ENCODE data around the gene INAFM2. TPM values are rescaled to one million over a fixed set of nuclear protein-coding genes. Genes with fewer than 3 reads are reported as not detected.

INAFM2 gene
- total RNA-seq, 1 donor from 2014 or later: 56.2 TPM

GRCh38 chr15:40335938-40336743 is 12.6 kb downstream of the INAFM2 start:
- DNase-seq (no peak), ATAC-seq (ENCODE audit: poor library complexity) (no peak)
- intact Hi-C loops (cut with DNase I): no loop called here

- intact Hi-C loops (cut with DNase I): no loop called here
- DNase-seq (no peak), ATAC-seq (ENCODE audit: poor library complexity) (no peak)
These were observed 13.2 kb downstream of the INAFM2 start for GRCh38 chr15:40336744-40337122.

DNA sequence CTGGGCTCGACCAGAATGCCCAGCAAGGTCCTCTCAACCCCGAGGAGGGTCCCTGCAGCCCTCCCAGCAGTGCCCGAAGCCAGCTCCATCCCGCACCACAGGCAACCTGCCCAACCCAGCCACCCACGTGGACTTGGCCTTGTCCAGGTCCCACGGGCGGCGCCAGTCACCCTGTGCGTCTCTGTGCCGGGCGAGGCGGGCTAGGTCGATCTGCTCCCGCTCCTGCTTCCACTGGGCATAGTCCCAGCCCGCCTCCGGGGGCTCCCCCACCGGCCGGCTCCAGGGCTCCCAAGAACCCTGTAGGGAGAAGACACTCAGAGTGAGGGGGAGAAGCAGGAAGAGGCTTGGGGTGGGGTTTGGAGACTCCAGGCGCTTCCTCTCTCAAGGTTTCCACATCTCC is 14.1 kb downstream of the INAFM2 start:
- ATAC-seq (ENCODE audit: poor library complexity) (no peak), DNase-seq (no peak)
- intact Hi-C loops (cut with DNase I): no loop called here

DNA sequence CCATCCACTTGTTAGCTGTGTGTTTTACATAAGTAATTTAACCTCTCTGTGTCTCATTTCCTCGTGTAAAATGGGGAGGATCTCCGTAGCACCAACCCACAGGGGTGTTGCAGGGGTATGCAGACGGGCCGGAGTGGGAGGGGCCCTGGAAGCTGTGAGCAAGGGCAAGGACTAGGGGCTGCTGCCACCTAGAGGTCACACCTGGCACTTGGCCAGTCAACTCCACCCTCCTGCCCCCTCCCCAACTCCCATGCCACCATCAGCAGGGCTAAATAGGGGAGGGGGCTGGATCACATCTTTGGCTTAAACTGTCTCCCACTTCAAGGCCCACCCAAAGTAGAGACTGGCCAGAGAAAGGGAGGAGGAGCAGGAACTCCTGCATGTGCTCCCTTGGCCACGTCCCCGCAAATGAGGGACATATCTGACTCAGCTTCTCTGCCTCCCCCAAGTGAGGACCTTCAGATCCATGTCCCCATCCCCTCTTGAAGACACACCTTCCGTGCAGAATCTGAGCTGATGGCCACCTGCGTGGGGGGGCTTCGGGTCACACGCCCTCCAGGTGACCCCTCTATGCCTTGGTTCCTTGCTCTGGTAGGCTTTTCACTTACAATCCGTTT is 14.7 kb downstream of the INAFM2 start:
- ATAC-seq (ENCODE audit: poor library complexity): peak; percentile 30
- intact Hi-C loops (cut with DNase I): no loop called here
- DNase-seq: peak; percentile 88

GRCh38 chr15:40338921-40339620 is 15.6 kb downstream of the INAFM2 start:
- intact Hi-C loops (cut with DNase I): no loop called here
- DNase-seq (peak; percentile 63), ATAC-seq (ENCODE audit: poor library complexity) (peak; percentile 32)

DNA sequence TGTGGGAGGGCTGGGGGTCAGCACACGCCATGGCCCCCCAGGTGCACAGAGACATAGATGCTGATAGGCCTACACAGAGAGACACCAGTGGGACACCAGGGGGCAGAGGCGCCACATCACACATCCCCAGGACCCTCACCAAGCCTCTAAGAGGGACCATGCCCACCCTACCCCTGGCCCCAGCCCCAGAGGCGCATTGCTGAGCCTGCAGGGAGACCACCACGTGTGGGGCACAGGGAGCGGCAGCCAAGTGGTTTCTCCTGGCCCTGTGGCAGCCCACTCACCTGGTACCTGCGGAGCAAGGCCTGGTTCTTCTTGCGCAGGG is 16.1 kb downstream of the INAFM2 start:
- ATAC-seq (ENCODE audit: poor library complexity): peak; percentile 4
- no peak for DNase-seq
- intact Hi-C loops (cut with DNase I): no loop called here

GRCh38 chr15:40340038-40340739 is 16.7 kb downstream of the INAFM2 start:
- DNase-seq (peak; percentile 93), ATAC-seq (ENCODE audit: poor library complexity) (peak; percentile 80)
- intact Hi-C loops (cut with DNase I): no loop called here

DNA sequence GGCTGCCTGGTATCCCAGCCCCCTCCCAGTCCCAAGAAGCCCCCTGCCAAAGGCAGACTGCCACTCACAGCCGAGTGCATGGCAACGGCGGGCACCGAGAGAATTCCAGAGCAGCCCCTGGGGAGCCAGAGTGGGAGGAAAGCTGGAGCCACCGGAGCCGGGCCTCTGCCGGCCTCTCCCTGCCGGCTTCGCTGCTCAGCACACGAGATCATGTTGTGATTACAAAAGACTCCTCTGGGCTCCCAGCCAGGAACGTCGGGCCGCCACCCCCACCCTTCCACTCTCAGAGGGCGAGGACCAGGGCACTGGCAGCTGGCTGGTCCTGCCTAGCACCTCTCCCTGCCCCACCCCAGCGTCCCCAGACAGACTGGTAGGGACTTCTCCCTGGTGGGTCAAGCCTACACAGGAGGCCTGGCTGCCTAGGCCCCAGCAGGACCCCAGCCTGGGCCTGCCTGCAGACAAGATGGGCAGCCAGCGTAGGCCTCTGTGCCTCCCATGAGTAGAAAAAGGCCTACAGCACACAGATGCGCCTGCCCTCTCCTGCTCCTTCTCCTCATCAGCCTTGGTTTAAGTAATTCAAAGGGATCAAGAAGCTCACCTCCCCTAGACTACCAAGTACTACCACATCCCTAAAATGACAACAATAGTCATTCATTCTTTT is 17.4 kb downstream of the INAFM2 start, which contains the start of gene CCDC9B:
Gene CCDC9B (minus strand): TSS at position 200 of the 661 bp plus-strand sequence. CDS start 120 bp downstream, at position 80.
- peak; percentile 94 for DNase-seq
- ATAC-seq (ENCODE audit: poor library complexity): peak; percentile 79
- intact Hi-C loops (cut with DNase I): no loop called here

- no peak for DNase-seq
These were observed 19.2 kb downstream of the INAFM2 start for GRCh38 chr15:40342416-40343320.

GRCh38 chr15:40343512-40343911 is 20.0 kb downstream of the INAFM2 start:
- intact Hi-C loops (cut with DNase I): no loop called here
- ATAC-seq (ENCODE audit: poor library complexity) (no peak), DNase-seq (peak; percentile 45)

More at GRCh38 chr15:40342416-40343320, 19.2 kb downstream of the INAFM2 start:
- intact Hi-C loops (cut with DNase I): no loop called here
- ATAC-seq (ENCODE audit: poor library complexity): no peak

DNA sequence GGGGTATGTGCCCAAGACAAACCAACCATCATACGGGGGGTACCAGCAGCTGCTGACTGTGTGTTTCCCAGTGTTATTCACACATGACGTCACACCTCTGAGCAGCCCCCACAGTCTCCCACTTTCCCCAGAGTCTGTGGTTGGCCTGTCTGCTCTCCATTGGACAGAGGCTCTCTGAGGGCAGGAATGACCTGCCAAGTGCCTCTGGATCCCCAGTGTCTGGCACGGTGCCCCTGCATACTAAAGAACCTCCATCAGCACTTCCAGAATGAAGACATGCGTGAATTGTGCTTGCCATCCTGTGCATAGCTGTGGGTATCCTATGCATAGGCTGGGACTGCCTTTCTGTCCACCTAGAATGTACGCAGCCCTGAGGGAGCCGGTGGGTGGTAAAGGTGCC is 20.7 kb downstream of the INAFM2 start:
- intact Hi-C loops (cut with DNase I): no loop called here

DNA sequence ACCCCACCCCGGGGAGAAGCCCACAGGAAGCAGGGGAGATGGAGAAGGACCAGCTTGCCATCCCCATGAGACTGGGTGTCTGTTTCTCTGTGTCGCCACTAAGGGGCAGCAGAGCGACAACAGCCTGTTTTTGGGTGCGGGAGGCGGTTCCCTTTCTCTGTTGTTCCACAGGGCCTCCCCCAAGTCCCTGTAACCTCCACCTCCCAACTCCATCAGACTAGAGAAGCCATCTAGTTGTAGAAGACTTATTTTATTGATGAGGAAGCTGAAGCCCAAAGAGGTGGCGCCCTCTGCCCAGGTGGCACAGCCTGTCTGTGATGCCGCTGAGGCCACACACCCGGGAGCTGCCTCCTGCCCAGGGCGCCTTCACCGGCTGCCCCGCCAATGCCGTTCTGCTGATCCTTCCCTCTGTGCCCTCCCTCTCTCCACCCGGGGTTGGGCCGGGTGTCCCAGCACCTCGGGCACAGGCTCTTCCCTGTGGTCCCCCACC is 21.2 kb downstream of the INAFM2 start:
- no peak for ATAC-seq (ENCODE audit: poor library complexity)
- intact Hi-C loops (cut with DNase I): no loop called here
- peak; percentile 72 for DNase-seq

More for the DNA sequence above, 20.7 kb downstream of the INAFM2 start:
- ATAC-seq (ENCODE audit: poor library complexity) (no peak), DNase-seq (no peak)

DNA sequence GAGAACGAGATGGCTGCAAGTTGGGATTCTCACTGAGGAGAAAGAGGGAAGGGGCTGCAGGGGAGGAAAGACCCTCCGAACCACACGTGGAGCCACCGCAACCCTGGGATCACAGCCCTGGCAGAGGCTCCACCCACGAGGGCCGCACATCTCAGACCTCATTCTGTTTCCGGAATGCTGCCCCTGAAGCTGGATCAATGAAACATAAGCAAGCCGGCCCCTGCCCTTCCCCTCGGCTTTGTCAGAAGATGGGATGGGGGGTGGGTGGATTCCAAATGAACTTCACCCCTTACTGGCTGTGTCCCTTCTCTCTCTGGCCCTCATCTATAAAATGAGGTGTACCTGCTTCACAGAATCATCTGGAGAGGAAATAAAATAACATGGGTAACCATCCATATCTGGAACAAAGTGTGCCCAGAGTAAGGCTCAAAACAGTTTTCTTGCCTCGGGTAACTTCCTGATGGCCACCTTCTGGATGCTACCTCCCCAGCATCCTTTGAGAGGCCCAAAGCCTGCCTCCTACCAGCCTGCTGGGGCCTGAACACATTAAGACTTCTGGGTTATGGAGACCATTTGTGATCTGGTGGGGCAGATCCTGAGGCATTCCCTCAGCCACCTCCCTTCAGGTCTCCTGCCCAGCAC is 21.9 kb downstream of the INAFM2 start:
- no peak for ATAC-seq (ENCODE audit: poor library complexity)
- DNase-seq: no peak
- intact Hi-C loops (cut with DNase I): no loop called here

- no peak for DNase-seq
- no peak for ATAC-seq (ENCODE audit: poor library complexity)
- intact Hi-C loops (cut with DNase I): no loop called here
These were observed 22.5 kb downstream of the INAFM2 start for GRCh38 chr15:40345867-40346578.

- intact Hi-C loops (cut with DNase I): no loop called here
- ATAC-seq (ENCODE audit: poor library complexity) (no peak), DNase-seq (no peak)
These were observed 23.4 kb downstream of the INAFM2 start for GRCh38 chr15:40346579-40347558.
